Lung (tissue), 12 donors: ENCODE measurements around the gene RBM3. TPM values are rescaled to one million over a fixed set of nuclear protein-coding genes. Genes with fewer than 3 reads are reported as not detected.

ENCODE experiments used
- ATAC-seq: fragments of 200-7000 bp; cut with Tn5 transposase; one replicate; pipeline ENCODE4 v1.9.1; 2020; ENCODE audit warnings: moderate number of reproducible peaks; ENCODE audit not compliant: insufficient read depth, low FRiP score
- DNase-seq, 3 donors: peaks; one replicate each; pipeline ENCODE4 v3.0.0-alpha.2; 2013 to 2017
- H3K27ac ChIP-seq, 2 donors: one replicate each; pipeline ENCODE4 v1.5.1; 2013; ENCODE audit warnings: mild to moderate bottlenecking in 2 of 2, moderate library complexity in 2 of 2, control low read depth in 1 of 2, inconsistent platforms in 1 of 2, low read depth in 1 of 2, low read length in 1 of 2
- H3K27me3 ChIP-seq, 3 donors: one replicate each; pipeline ENCODE4 v1.5.1; 2013; ENCODE audit warnings: low read length in 2 of 3; ENCODE audit not compliant: control insufficient read depth in 3 of 3, insufficient read depth in 3 of 3
- H3K36me3 ChIP-seq, 4 donors: one replicate each; pipeline ENCODE4 v1.5.1; 2013; ENCODE audit warnings: low read length in 4 of 4, mild to moderate bottlenecking in 1 of 4, moderate library complexity in 1 of 4; ENCODE audit not compliant: control insufficient read depth in 4 of 4, insufficient read depth in 4 of 4
- H3K4me1 ChIP-seq, 5 donors: one replicate each; pipeline ENCODE4 v1.5.1; 2013; ENCODE audit warnings: low read length in 5 of 5, mild to moderate bottlenecking in 2 of 5, moderate library complexity in 1 of 5; ENCODE audit not compliant: control insufficient read depth in 5 of 5, insufficient read depth in 5 of 5
- H3K4me3 ChIP-seq: one replicate; pipeline ENCODE4 v1.5.1; 2013; ENCODE audit warnings: mild to moderate bottlenecking, control low read depth, moderate library complexity
- H3K9ac ChIP-seq, 2 donors: one replicate each; pipeline ENCODE4 v1.5.1; 2013; ENCODE audit warnings: low read length in 2 of 2, control low read depth in 1 of 2; ENCODE audit not compliant: insufficient read depth in 1 of 2
- H3K9me3 ChIP-seq, 4 donors: one replicate each; pipeline ENCODE4 v1.5.1; 2013; ENCODE audit warnings: low read length in 3 of 4, mild to moderate bottlenecking in 1 of 4, moderate library complexity in 1 of 4; ENCODE audit not compliant: control insufficient read depth in 4 of 4, insufficient read depth in 3 of 4
- CTCF ChIP-seq: IDR thresholded peaks from 2 replicates; pipeline ENCODE4 v1.5.1; 2012; ENCODE audit warnings: mild to moderate bottlenecking; ENCODE audit errors: control extremely low read depth, extremely low read depth
- WGBS, 2 donors: extraction: QIAGEN DNeasy Blood & Tissue Kit; methylation state at CpG; one replicate each; pipeline ENCODE4 v1.1.7; 2013; 5-methylcytosine and 5-hydroxymethylcytosine counted together
- polyA plus RNA-seq, 2 donors: library from polyadenylated mRNA; stranded (reverse); fragments of 200-250 nt; gene quantifications; one replicate each; pipeline ENCODE4 v1.2.1, GENCODE V29; 2013
- total RNA-seq, 2 donors: library from RNA; depleted of rRNA in 1 of 2; stranded (reverse); fragments of >200 nt in 1 of 2; gene quantifications; one replicate each; pipeline ENCODE4 v1.2.1, GENCODE V29; 2014 to 2021
- donor health status: control.
- donor health status: control.
- donor health status: Bipolar disorder and iron deficiency.
- donor health status: healthy.
- donor health status: DM: yes; HTN: yes; CAD: no.

The RBM3 gene
- total and polyA plus RNA-seq, 4 donors = 117 to 346 (median 217) TPM

GRCh38 chrX:48613502-48614160 lies 39.3 kb downstream of the RBM3 start:
- H3K9ac ChIP-seq = no peak overlapping the region
- no peak overlapping the region for H3K27ac ChIP-seq
- ATAC-seq = no peak
- no peak overlapping the region for H3K4me3 ChIP-seq
- DNase-seq = no peak
- no peaks in the 10 kb centered on the region for H3K36me3 ChIP-seq
- H3K9me3 ChIP-seq = peaks cover 0 to 2% (median 0%) of the 10 kb centered on the region in 4 donors
- TF ChIP-seq CTCF = no peak
- H3K4me1 ChIP-seq = peaks cover 0 to 3% (median 0%) of the 10 kb centered on the region in 5 donors
- no peaks in the 10 kb centered on the region for H3K27me3 ChIP-seq
- 80 to 83% methylated on average over 6 of the region's 6 CpGs for WGBS, 2 donors

GRCh38 chrX:48616576-48616975 lies 42.3 kb downstream of the RBM3 start:
- no peak overlapping the region for H3K9ac ChIP-seq
- DNase-seq (no peak), ATAC-seq (no peak)
- H3K4me3 ChIP-seq = no peak overlapping the region
- no peak overlapping the region for H3K27ac ChIP-seq
- 28 to 55% methylated on average over 5 of the region's 5 CpGs for WGBS, 2 donors
- peaks cover 0 to 2% (median 0%) of the 10 kb centered on the region in 4 donors for H3K9me3 ChIP-seq
- H3K4me1 ChIP-seq = peaks cover 0 to 3% (median 0%) of the 10 kb centered on the region in 5 donors
- H3K36me3 ChIP-seq = no peaks in the 10 kb centered on the region
- no peak for TF ChIP-seq CTCF
- H3K27me3 ChIP-seq = no peaks in the 10 kb centered on the region

- Histone ChIP-seq H3K36me3 (no peaks in the 10 kb centered on the region), H3K27ac (no peak overlapping the region)
- no peak for ATAC-seq
Measured at GRCh38 chrX:48617542-48618340, 43.5 kb downstream of the RBM3 start.

More at GRCh38 chrX:48617542-48618340, 43.5 kb downstream of the RBM3 start:
- Histone ChIP-seq H3K4me1 (peaks cover 0 to 3% (median 0%) of the 10 kb centered on the region in 5 donors), H3K4me3 (no peak overlapping the region), H3K9me3 (peaks cover 0 to 2% (median 0%) of the 10 kb centered on the region in 4 donors), H3K9ac (no peak overlapping the region), H3K27me3 (no peaks in the 10 kb centered on the region)
- no peak for DNase-seq
- 33 to 38% methylated on average over 8 of the region's 8 CpGs for WGBS, 2 donors
- no peak for TF ChIP-seq CTCF
